SU-DHL-6 (cell line): ENCODE measurements around the gene PRRT4.

Experiments
- H2AFZ ChIP-seq: fragments of 200-600 bp; sonication (generic); 2 replicates; pipeline ENCODE4 v1.6.1; 2014; ENCODE audit warnings: low read depth, mild to moderate bottlenecking, moderate library complexity, mixed read lengths, antibody characterized with exemption, low read length; ENCODE audit not compliant: severe bottlenecking
- H3F3A ChIP-seq: fragments of 200-600 bp; shearing (Covaris generic); 2 replicates; pipeline ENCODE4 v1.6.0; 2016; ENCODE audit warnings: antibody characterized with exemption, mild to moderate bottlenecking; ENCODE audit not compliant: insufficient read depth
- H3K27ac ChIP-seq: fragments of 200-600 bp; sonication (generic); 2 replicates; pipeline ENCODE4 v1.5.1; 2016; ENCODE audit warnings: low read depth, mild to moderate bottlenecking, low read length, moderate library complexity, mixed read lengths
- H3K27me3 ChIP-seq: fragments of 200-600 bp; sonication (generic), shearing (Covaris generic); 2 replicates; pipeline ENCODE4 v1.6.0; 2014; ENCODE audit warnings: mild to moderate bottlenecking, low read length
- H3K36me3 ChIP-seq: fragments of 200-600 bp; sonication (generic); 2 replicates; pipeline ENCODE4 v1.6.1; 2014; ENCODE audit warnings: mild to moderate bottlenecking, low read length, mixed read lengths
- H3K4me2 ChIP-seq: fragments of 300-600, 200-600 bp; shearing (Covaris generic), sonication (generic); 2 replicates; pipeline ENCODE4 v1.6.0; 2014; ENCODE audit warnings: low read length, low read depth, mild to moderate bottlenecking; ENCODE audit not compliant: poor library complexity, severe bottlenecking
- H3K4me3 ChIP-seq: fragments of 200-600 bp; sonication (generic); 2 replicates; pipeline ENCODE4 v1.5.1; 2014; ENCODE audit warnings: antibody characterized with exemption, low read length, mild to moderate bottlenecking, mixed read lengths; ENCODE audit not compliant: insufficient read depth, poor library complexity, severe bottlenecking
- H3K79me2 ChIP-seq: fragments of 200-600 bp; sonication (generic); 2 replicates; pipeline ENCODE4 v1.6.1; 2014; ENCODE audit warnings: mild to moderate bottlenecking, low read length, moderate library complexity; ENCODE audit not compliant: insufficient read depth
- H3K9ac ChIP-seq: fragments of 200-600 bp; sonication (generic); 2 replicates; pipeline ENCODE4 v1.7.0; 2014; ENCODE audit warnings: mild to moderate bottlenecking, low read length
- H3K9me2 ChIP-seq: fragments of 200-600 bp; sonication (generic); replicated peaks from 2 replicates; pipeline ENCODE4 v1.6.1; 2014; ENCODE audit warnings: low read length; ENCODE audit not compliant: insufficient read depth
- H3K9me3 ChIP-seq: fragments of 200-600 bp; sonication (generic); 2 replicates; pipeline ENCODE4 v1.6.1; 2014; ENCODE audit warnings: low read length, mixed read lengths; ENCODE audit not compliant: insufficient read depth
- H4K20me1 ChIP-seq: fragments of 200-600 bp; sonication (generic); 2 replicates; pipeline ENCODE4 v1.6.1; 2014; ENCODE audit warnings: low read depth, mild to moderate bottlenecking, antibody characterized with exemption, low read length, moderate library complexity, mixed read lengths
- EZH2phosphoT487 ChIP-seq: fragments of 200-600 bp; sonication (generic), shearing (Covaris generic); conservative IDR thresholded peaks from 2 replicates; pipeline ENCODE4 v1.6.1; 2018; ENCODE audit warnings: mild to moderate bottlenecking, antibody characterized with exemption, low read length, moderate library complexity, mixed read lengths
- TF ChIP-seq, protein P1 (sequence below): fragments of 200-600 bp; sonication (generic); IDR thresholded peaks from one replicate; pipeline ENCODE4 v1.5.1; 2017; ENCODE audit warnings: antibody characterized with exemption, mild to moderate bottlenecking, low read length, moderate library complexity; ENCODE audit not compliant: insufficient read depth, poor library complexity, severe bottlenecking

PRRT4 gene

DNA sequence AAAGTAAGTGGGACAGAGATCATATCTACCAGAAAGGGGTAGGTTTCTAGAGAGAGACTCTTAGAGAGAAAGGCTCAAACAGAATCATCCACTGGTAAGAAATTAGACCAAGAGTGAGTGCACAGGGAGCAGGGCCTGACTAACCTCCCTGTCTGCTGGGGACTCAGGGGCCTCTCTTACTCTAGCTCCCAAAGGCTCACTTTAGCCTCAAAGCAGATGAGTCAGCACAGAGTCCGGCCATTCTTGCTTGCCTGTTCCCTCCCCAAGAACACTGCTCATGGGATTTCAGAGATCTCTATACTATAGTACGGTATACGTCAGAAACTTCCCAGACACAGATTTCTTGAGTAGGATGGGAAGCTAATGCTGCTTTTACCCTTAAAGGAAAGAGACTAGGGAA lies 50.5 kb downstream of the PRRT4 start:
- Histone ChIP-seq H3K9me2 (no peaks in the 10 kb centered on the region), H3K9ac (no peak overlapping the region), H3K9me3 (no peaks in the 10 kb centered on the region), H3K4me2 (no peak overlapping the region), H3K27me3 (no peaks in the 10 kb centered on the region), H3K4me3 (no peak overlapping the region), H3K79me2 (no peaks in the 10 kb centered on the region), H2AFZ (no peak overlapping the region), H3F3A (no peaks in the 10 kb centered on the region), H4K20me1 (no peaks in the 10 kb centered on the region), H3K36me3 (peaks cover 15% of the 10 kb centered on the region; the same call in 1 of the 2 replicates), H3K27ac (no peak overlapping the region)
- TF ChIP-seq EZH2phosphoT487, result no peak
- TF ChIP-seq, protein P1, sequence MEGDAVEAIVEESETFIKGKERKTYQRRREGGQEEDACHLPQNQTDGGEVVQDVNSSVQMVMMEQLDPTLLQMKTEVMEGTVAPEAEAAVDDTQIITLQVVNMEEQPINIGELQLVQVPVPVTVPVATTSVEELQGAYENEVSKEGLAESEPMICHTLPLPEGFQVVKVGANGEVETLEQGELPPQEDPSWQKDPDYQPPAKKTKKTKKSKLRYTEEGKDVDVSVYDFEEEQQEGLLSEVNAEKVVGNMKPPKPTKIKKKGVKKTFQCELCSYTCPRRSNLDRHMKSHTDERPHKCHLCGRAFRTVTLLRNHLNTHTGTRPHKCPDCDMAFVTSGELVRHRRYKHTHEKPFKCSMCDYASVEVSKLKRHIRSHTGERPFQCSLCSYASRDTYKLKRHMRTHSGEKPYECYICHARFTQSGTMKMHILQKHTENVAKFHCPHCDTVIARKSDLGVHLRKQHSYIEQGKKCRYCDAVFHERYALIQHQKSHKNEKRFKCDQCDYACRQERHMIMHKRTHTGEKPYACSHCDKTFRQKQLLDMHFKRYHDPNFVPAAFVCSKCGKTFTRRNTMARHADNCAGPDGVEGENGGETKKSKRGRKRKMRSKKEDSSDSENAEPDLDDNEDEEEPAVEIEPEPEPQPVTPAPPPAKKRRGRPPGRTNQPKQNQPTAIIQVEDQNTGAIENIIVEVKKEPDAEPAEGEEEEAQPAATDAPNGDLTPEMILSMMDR, result no peak

DNA sequence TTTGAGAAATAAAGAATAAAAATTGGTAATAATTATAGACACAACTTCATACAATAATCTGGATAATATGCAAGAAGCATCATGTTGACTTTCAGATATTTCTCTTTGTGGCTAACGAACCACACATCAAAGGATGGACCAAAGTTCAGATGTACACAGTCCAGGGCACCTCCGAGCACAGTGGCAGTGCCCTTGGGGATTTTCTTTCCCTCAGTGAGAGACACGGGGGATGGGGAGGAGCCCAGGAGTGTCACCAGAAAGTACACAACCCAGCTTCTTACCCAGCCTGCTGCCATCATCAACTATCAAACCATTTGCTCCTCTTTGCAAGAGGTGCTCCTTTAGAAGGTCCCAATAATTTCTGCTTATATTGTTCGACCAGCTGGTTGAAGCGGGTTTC lies 51.0 kb downstream of the PRRT4 start:
- Histone ChIP-seq H2AFZ (no peak overlapping the region), H3K36me3 (peaks cover 11% of the 10 kb centered on the region; the same call in 1 of the 2 replicates), H3K9ac (no peak overlapping the region), H3K27me3 (no peaks in the 10 kb centered on the region), H3K4me3 (no peak overlapping the region), H3K4me2 (no peak overlapping the region), H3F3A (no peaks in the 10 kb centered on the region), H3K79me2 (no peaks in the 10 kb centered on the region), H3K9me3 (no peaks in the 10 kb centered on the region), H3K9me2 (no peaks in the 10 kb centered on the region), H3K27ac (no peak overlapping the region), H4K20me1 (no peaks in the 10 kb centered on the region)
- no peak for TF ChIP-seq EZH2phosphoT487
- TF ChIP-seq, protein P1, result no peak

DNA sequence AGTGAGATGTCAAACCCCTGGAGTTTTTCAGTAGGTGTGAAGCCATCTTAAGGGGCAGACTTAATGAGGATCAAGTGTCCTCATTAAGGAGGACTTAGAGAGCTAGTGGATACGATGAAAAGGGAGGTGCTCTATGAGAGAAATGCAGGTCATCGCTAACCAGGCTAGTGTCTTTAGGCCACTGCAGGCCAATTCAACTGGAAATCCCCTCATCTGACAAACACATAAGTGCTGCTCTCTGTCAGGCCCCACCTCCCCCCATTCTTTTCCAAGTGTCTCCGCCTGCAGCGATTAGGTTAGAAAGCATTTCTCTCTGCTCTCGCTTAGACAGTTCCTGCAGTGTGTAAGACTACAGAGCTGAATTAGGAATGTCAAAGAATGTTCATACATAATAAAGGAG lies 51.5 kb downstream of the PRRT4 start:
- H3K27ac ChIP-seq, result no peak overlapping the region
- H3K4me2 ChIP-seq, result no peak overlapping the region
- no peak overlapping the region for H2AFZ ChIP-seq
- TF ChIP-seq, protein P1, result no peak
- no peak for TF ChIP-seq EZH2phosphoT487
- H3K27me3 ChIP-seq, result no peaks in the 10 kb centered on the region
- no peaks in the 10 kb centered on the region for H3F3A ChIP-seq
- H3K4me3 ChIP-seq, result no peak overlapping the region
- H3K9ac ChIP-seq, result no peak overlapping the region
- no peaks in the 10 kb centered on the region for H3K9me3 ChIP-seq
- H3K9me2 ChIP-seq, result no peaks in the 10 kb centered on the region
- no peaks in the 10 kb centered on the region for H4K20me1 ChIP-seq
- no peaks in the 10 kb centered on the region for H3K79me2 ChIP-seq
- peaks cover 11% of the 10 kb centered on the region; the same call in 1 of the 2 replicates for H3K36me3 ChIP-seq
